WERI-Rb-1 (cell line): ENCODE results near the gene SCLY.

ENCODE experiments used
- DNase-seq: peaks from one replicate; pipeline ENCODE4 v3.0.0-alpha.2; 2020
- H3K27ac ChIP-seq: fragments of 250-450 bp; sonication (Bioruptor Pico); 2 replicates; pipeline ENCODE4 v1.5.1; 2020; ENCODE audit warnings: mild to moderate bottlenecking, moderate library complexity
- H3K27me3 ChIP-seq: fragments of 250-450 bp; sonication (Bioruptor Pico); 2 replicates; pipeline ENCODE4 v1.5.1; 2021; ENCODE audit warnings: mild to moderate bottlenecking, low read depth, moderate library complexity; ENCODE audit not compliant: insufficient read depth, severe bottlenecking
- H3K36me3 ChIP-seq: fragments of 250-450 bp; sonication (Bioruptor Pico); 2 replicates; pipeline ENCODE4 v1.5.1; 2020; ENCODE audit warnings: mild to moderate bottlenecking, moderate library complexity
- H3K4me3 ChIP-seq: 2 replicates; pipeline ENCODE4 v1.5.1; 2011; ENCODE audit warnings: low read depth, mild to moderate bottlenecking, control low read depth, low read length
- H3K9me3 ChIP-seq: fragments of 250-450 bp; sonication (Bioruptor Pico); 2 replicates; pipeline ENCODE4 v1.5.1; 2021; ENCODE audit warnings: mild to moderate bottlenecking, moderate library complexity; ENCODE audit not compliant: severe bottlenecking
- TF ChIP-seq, protein P1 (sequence below): IDR thresholded peaks from 2 replicates; pipeline ENCODE4 v1.5.1; 2011; ENCODE audit warnings: low read depth, mild to moderate bottlenecking, control low read depth, inconsistent platforms, low read length

The SCLY gene, protein sequence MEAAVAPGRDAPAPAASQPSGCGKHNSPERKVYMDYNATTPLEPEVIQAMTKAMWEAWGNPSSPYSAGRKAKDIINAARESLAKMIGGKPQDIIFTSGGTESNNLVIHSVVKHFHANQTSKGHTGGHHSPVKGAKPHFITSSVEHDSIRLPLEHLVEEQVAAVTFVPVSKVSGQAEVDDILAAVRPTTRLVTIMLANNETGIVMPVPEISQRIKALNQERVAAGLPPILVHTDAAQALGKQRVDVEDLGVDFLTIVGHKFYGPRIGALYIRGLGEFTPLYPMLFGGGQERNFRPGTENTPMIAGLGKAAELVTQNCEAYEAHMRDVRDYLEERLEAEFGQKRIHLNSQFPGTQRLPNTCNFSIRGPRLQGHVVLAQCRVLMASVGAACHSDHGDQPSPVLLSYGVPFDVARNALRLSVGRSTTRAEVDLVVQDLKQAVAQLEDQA

GRCh38 chr2:238060542-238061314 is at the start of gene SCLY:
SCLY (plus strand) TSS chr2:238061001; CDS start chr2:238061055, 54 bp downstream.
- DNase-seq: peak; percentile 98
- no peaks in the 10 kb centered on the region for H3K27me3 ChIP-seq
- peak within 1 kb of the TSS; percentile 85 for H3K4me3 ChIP-seq
- TF ChIP-seq, protein P1, sequence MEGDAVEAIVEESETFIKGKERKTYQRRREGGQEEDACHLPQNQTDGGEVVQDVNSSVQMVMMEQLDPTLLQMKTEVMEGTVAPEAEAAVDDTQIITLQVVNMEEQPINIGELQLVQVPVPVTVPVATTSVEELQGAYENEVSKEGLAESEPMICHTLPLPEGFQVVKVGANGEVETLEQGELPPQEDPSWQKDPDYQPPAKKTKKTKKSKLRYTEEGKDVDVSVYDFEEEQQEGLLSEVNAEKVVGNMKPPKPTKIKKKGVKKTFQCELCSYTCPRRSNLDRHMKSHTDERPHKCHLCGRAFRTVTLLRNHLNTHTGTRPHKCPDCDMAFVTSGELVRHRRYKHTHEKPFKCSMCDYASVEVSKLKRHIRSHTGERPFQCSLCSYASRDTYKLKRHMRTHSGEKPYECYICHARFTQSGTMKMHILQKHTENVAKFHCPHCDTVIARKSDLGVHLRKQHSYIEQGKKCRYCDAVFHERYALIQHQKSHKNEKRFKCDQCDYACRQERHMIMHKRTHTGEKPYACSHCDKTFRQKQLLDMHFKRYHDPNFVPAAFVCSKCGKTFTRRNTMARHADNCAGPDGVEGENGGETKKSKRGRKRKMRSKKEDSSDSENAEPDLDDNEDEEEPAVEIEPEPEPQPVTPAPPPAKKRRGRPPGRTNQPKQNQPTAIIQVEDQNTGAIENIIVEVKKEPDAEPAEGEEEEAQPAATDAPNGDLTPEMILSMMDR: no peak
- H3K27ac ChIP-seq: peak within 1 kb of the TSS; percentile 92
- H3K9me3 ChIP-seq: no peaks in the 10 kb centered on the region
- peaks cover 9% of the 10 kb centered on the region for H3K36me3 ChIP-seq

DNA sequence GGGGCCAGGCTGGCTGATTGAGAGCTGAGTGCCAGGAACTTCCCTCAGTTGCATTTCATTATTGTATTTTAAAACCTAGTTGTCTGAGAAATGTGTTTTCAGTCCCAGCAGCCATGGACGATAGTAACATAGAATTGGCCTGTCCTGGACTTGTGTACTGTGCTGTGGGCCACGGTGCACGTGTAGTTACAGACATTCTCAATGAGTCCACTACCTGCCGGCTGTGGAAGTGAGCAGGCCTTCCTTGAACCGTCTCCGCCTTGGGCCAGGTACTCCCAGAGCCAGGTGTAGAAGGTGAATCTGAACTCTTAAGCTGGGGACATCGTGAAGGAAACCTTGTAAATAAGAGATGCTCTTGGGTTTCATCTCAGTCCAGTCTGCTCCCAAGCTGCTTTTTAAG is 47.0 kb upstream of the SCLY start:
- no peaks in the 10 kb centered on the region; the same call in none of the 2 replicates for H3K36me3 ChIP-seq
- TF ChIP-seq, protein P1: no peak
- H3K9me3 ChIP-seq: no peaks in the 10 kb centered on the region

DNA sequence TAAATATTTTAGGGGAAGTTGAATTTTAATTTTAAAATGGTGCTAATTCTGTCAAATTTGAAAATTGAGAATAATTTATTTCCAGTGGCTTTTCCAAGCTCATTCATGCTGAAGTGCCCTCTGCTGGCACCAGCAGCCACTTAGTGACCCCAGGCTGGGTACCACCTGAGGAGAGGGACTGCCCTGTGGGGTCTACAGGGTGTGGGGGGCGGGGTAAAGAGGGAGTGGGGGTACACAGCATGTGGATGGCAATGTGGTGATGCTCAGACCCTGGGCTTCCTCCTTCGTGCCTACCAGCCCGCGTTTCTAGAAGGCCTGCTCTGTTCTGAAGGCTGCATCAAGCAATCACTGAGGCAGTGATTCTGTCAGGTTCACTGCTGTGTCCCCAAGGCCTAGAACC is 45.1 kb upstream of the SCLY start:
- no peak for DNase-seq
- TF ChIP-seq, protein P1: peak; percentile 37; the same call in 1 of the 2 replicates
- H3K27ac ChIP-seq: no peak overlapping the region

More for the DNA sequence above, 47.0 kb upstream of the SCLY start:
- H3K27me3 ChIP-seq: no peaks in the 10 kb centered on the region
- no peak overlapping the region for H3K27ac ChIP-seq
- DNase-seq: no peak
- H3K4me3 ChIP-seq: no peak overlapping the region

GRCh38 chr2:238016526-238016925 is 44.3 kb upstream of the SCLY start:
- Histone ChIP-seq H3K9me3 (no peaks in the 10 kb centered on the region), H3K27me3 (no peaks in the 10 kb centered on the region), H3K27ac (no peak overlapping the region), H3K4me3 (no peak overlapping the region), H3K36me3 (peaks cover 2% of the 10 kb centered on the region)
- TF ChIP-seq, protein P1: no peak
- no peak for DNase-seq

More for the DNA sequence above, 45.1 kb upstream of the SCLY start:
- H3K9me3 ChIP-seq: no peaks in the 10 kb centered on the region
- no peaks in the 10 kb centered on the region for H3K27me3 ChIP-seq
- H3K36me3 ChIP-seq: no peaks in the 10 kb centered on the region; the same call in none of the 2 replicates
- H3K4me3 ChIP-seq: no peak overlapping the region

DNA sequence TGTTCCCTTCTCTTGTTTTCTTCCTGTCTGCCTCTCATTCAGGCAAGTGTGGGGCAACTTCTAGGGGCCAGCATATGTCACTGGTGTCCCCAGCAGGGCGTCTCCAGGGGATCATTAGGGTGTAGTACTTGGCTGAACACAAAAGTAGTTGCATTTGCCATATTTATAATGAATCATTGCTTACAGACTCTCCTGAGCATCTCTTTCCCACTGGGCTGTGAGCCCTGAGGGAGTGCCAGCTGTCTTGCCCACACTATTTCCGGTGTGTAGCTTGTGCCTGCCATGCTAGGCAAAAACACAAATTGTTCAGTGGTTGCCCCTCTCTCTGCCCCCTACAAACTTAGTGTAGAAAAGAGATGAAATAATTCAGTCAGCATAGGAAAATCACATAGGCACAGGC is 40.8 kb upstream of the SCLY start:
- TF ChIP-seq, protein P1: no peak
- no peaks in the 10 kb centered on the region for H3K9me3 ChIP-seq
- no peak overlapping the region for H3K27ac ChIP-seq
- DNase-seq: no peak
- no peaks in the 10 kb centered on the region for H3K27me3 ChIP-seq
- H3K36me3 ChIP-seq: peaks cover 2% of the 10 kb centered on the region; the same call in 1 of the 2 replicates
- H3K4me3 ChIP-seq: no peak overlapping the region
